WTC11 (cell line): Measurements from ENCODE around the gene OPCML.

Source experiments
- CBFB ChIP-seq: sonication (generic); formaldehyde crosslinking; IDR thresholded peaks from 2 replicates; pipeline ENCODE4 v1.8.1; 2022; ENCODE audit warnings: mild to moderate bottlenecking, low read depth, missing genetic modification reagents
- CREM ChIP-seq: sonication (generic); formaldehyde crosslinking; IDR thresholded peaks from 2 replicates; pipeline ENCODE4 v1.8.1; 2022; ENCODE audit warnings: mild to moderate bottlenecking, missing genetic modification reagents, moderate library complexity
- EMX1 ChIP-seq: fragments of 250-450 bp; sonication (Bioruptor Pico); IDR thresholded peaks from 2 replicates; pipeline ENCODE4 v1.8.0; 2021; ENCODE audit warnings: mild to moderate bottlenecking
- FOXP1 ChIP-seq: sonication (generic); formaldehyde crosslinking; IDR thresholded peaks from 2 replicates; pipeline ENCODE4 v1.8.0; 2022; ENCODE audit warnings: missing genetic modification reagents, mild to moderate bottlenecking, moderate library complexity, borderline replicate concordance
- JUN ChIP-seq: sonication (generic); formaldehyde crosslinking; IDR thresholded peaks from 2 replicates; pipeline ENCODE4 v1.8.0; 2023; ENCODE audit warnings: mild to moderate bottlenecking, missing genetic modification reagents
- NR3C1 ChIP-seq: sonication (generic); formaldehyde crosslinking; conservative IDR thresholded peaks from 2 replicates; pipeline ENCODE4 v1.8.1; 2023; ENCODE audit warnings: low read depth, mild to moderate bottlenecking, missing genetic modification reagents
- ZBTB21 ChIP-seq: sonication (generic); formaldehyde crosslinking; IDR thresholded peaks from 2 replicates; pipeline ENCODE4 v1.8.1; 2023; ENCODE audit warnings: mild to moderate bottlenecking, missing genetic modification reagents, borderline replicate concordance
- ZNF416 ChIP-seq: fragments of 250-450 bp; sonication (Bioruptor Pico); IDR thresholded peaks from 2 replicates; pipeline ENCODE4 v1.9.0; 2021; ENCODE audit warnings: mild to moderate bottlenecking, inconsistent platforms
- TF ChIP-seq, protein P1 (sequence below): fragments of 200-600 bp; IDR thresholded peaks from 2 replicates; pipeline ENCODE4 v1.8.0; 2022; ENCODE audit warnings: antibody characterized with exemption
- TF ChIP-seq, protein P2 (sequence below): sonication (generic); formaldehyde crosslinking; IDR thresholded peaks from 2 replicates; pipeline ENCODE4 v1.8.1; 2023; ENCODE audit warnings: mild to moderate bottlenecking, missing genetic modification reagents
- TF ChIP-seq, protein P3 (sequence below): sonication (generic); formaldehyde crosslinking; IDR thresholded peaks from 2 replicates; pipeline ENCODE4 v1.8.0; 2022; ENCODE audit warnings: mild to moderate bottlenecking, missing genetic modification reagents
- TF ChIP-seq, protein P4 (sequence below): sonication (generic); formaldehyde crosslinking; IDR thresholded peaks from 2 replicates; pipeline ENCODE4 v1.8.1; 2023; ENCODE audit warnings: mild to moderate bottlenecking, missing genetic modification reagents, moderate library complexity
- TF ChIP-seq, protein P5 (sequence below): fragments of 250-450 bp; sonication (Bioruptor Pico); IDR thresholded peaks from 2 replicates; pipeline ENCODE4 v1.9.0; 2021; ENCODE audit warnings: mild to moderate bottlenecking, borderline replicate concordance
- TF ChIP-seq, protein P6 (sequence below): sonication (generic); formaldehyde crosslinking; conservative IDR thresholded peaks from 2 replicates; pipeline ENCODE4 v1.8.1; 2022; ENCODE audit warnings: mild to moderate bottlenecking, missing genetic modification reagents

DNA sequence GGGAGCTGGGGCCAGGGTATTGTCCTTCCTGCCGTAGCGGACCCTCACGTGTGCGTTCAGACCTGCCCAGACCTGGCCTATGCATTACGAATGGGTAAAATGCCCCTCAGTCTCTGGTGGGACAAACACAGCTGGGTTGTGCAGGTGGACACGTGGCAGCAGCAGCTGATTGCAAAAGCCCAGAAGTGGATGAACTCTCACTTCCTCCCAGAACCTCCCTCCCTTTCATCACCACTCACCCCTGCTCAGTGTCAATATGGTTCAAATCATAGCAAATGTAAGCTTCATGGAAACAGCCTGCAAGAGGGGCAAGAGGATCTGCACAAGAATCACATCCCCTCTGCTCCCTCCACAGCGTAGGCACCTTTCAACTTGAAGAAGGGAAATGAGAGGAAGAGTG lies 352.1 kb downstream of the OPCML start:
- no peak for TF ChIP-seq FOXP1 (CRISPR knock-in tag)
- no peak for TF ChIP-seq CREM
- TF ChIP-seq, protein P1, sequence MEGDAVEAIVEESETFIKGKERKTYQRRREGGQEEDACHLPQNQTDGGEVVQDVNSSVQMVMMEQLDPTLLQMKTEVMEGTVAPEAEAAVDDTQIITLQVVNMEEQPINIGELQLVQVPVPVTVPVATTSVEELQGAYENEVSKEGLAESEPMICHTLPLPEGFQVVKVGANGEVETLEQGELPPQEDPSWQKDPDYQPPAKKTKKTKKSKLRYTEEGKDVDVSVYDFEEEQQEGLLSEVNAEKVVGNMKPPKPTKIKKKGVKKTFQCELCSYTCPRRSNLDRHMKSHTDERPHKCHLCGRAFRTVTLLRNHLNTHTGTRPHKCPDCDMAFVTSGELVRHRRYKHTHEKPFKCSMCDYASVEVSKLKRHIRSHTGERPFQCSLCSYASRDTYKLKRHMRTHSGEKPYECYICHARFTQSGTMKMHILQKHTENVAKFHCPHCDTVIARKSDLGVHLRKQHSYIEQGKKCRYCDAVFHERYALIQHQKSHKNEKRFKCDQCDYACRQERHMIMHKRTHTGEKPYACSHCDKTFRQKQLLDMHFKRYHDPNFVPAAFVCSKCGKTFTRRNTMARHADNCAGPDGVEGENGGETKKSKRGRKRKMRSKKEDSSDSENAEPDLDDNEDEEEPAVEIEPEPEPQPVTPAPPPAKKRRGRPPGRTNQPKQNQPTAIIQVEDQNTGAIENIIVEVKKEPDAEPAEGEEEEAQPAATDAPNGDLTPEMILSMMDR = no peak
- TF ChIP-seq JUN (CRISPR knock-in tag) = no peak
- TF ChIP-seq, protein P2, sequence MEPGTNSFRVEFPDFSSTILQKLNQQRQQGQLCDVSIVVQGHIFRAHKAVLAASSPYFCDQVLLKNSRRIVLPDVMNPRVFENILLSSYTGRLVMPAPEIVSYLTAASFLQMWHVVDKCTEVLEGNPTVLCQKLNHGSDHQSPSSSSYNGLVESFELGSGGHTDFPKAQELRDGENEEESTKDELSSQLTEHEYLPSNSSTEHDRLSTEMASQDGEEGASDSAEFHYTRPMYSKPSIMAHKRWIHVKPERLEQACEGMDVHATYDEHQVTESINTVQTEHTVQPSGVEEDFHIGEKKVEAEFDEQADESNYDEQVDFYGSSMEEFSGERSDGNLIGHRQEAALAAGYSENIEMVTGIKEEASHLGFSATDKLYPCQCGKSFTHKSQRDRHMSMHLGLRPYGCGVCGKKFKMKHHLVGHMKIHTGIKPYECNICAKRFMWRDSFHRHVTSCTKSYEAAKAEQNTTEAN (CRISPR knock-in tag) = no peak
- no peak for TF ChIP-seq CBFB (CRISPR knock-in tag)
- TF ChIP-seq, protein P3, sequence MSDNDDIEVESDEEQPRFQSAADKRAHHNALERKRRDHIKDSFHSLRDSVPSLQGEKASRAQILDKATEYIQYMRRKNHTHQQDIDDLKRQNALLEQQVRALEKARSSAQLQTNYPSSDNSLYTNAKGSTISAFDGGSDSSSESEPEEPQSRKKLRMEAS (CRISPR knock-in tag) = no peak
- TF ChIP-seq, protein P4, sequence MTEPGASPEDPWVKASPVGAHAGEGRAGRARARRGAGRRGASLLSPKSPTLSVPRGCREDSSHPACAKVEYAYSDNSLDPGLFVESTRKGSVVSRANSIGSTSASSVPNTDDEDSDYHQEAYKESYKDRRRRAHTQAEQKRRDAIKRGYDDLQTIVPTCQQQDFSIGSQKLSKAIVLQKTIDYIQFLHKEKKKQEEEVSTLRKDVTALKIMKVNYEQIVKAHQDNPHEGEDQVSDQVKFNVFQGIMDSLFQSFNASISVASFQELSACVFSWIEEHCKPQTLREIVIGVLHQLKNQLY (CRISPR knock-in tag) = no peak
- TF ChIP-seq, protein P5, sequence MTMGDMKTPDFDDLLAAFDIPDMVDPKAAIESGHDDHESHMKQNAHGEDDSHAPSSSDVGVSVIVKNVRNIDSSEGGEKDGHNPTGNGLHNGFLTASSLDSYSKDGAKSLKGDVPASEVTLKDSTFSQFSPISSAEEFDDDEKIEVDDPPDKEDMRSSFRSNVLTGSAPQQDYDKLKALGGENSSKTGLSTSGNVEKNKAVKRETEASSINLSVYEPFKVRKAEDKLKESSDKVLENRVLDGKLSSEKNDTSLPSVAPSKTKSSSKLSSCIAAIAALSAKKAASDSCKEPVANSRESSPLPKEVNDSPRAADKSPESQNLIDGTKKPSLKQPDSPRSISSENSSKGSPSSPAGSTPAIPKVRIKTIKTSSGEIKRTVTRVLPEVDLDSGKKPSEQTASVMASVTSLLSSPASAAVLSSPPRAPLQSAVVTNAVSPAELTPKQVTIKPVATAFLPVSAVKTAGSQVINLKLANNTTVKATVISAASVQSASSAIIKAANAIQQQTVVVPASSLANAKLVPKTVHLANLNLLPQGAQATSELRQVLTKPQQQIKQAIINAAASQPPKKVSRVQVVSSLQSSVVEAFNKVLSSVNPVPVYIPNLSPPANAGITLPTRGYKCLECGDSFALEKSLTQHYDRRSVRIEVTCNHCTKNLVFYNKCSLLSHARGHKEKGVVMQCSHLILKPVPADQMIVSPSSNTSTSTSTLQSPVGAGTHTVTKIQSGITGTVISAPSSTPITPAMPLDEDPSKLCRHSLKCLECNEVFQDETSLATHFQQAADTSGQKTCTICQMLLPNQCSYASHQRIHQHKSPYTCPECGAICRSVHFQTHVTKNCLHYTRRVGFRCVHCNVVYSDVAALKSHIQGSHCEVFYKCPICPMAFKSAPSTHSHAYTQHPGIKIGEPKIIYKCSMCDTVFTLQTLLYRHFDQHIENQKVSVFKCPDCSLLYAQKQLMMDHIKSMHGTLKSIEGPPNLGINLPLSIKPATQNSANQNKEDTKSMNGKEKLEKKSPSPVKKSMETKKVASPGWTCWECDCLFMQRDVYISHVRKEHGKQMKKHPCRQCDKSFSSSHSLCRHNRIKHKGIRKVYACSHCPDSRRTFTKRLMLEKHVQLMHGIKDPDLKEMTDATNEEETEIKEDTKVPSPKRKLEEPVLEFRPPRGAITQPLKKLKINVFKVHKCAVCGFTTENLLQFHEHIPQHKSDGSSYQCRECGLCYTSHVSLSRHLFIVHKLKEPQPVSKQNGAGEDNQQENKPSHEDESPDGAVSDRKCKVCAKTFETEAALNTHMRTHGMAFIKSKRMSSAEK (CRISPR knock-in tag) = no peak
- TF ChIP-seq ZBTB21 (CRISPR knock-in tag) = no peak
- TF ChIP-seq, protein P6, sequence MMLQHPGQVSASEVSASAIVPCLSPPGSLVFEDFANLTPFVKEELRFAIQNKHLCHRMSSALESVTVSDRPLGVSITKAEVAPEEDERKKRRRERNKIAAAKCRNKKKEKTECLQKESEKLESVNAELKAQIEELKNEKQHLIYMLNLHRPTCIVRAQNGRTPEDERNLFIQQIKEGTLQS = no peak
- TF ChIP-seq ZNF416 (CRISPR knock-in tag) = no peak
- TF ChIP-seq EMX1 = no peak
- TF ChIP-seq NR3C1 (CRISPR knock-in tag) = no peak
